HEK293 (cell line): ENCODE measurements around the gene FTCD.
A peak's percentile ranks its signal among the peaks of the same experiment; 100 is the strongest.

Experiments used
- CTCF ChIA-PET: fragments of 350-600 bp; formaldehyde crosslinking; extraction: SDS; loops from one replicate; lab custom pipeline; 2021; ENCODE audit warnings: antibody characterized with exemption; lab: Yijun Ruan, JAX
- POLR2A ChIA-PET: fragments of 300-600 bp; formaldehyde crosslinking; extraction: SDS; loops from one replicate; lab custom pipeline; 2020; ENCODE audit warnings: antibody characterized with exemption, inconsistent platforms; lab: Yijun Ruan, JAX
- H3K27ac ChIP-seq: fragments of 200-500 bp; sonication (Bioruptor generic); 2 replicates; pipeline ENCODE4 v1.5.1; 2014; ENCODE audit warnings: low read depth, low read length, control low read depth, inconsistent platforms; ENCODE audit errors: extremely low read depth
- H3K36me3 ChIP-seq, 2 experiments: fragments of 200-500 bp in 1 of 2; sonication (Bioruptor generic) in 1 of 2; 1 replicate in 1 of 2; 2 replicates in 1 of 2; pipeline ENCODE4 v1.5.1; 2014 to 2017; ENCODE audit warnings: inconsistent platforms in 2 of 2, low read length in 2 of 2; ENCODE audit not compliant: control insufficient read depth in 2 of 2, insufficient read depth in 1 of 2
- H3K4me1 ChIP-seq: fragments of 200-500 bp; sonication (Bioruptor generic); 2 replicates; pipeline ENCODE4 v1.5.1; 2014; ENCODE audit warnings: mild to moderate bottlenecking, low read length, inconsistent platforms; ENCODE audit not compliant: control insufficient read depth, insufficient read depth
- H3K4me3 ChIP-seq: 2 replicates; pipeline ENCODE4 v1.5.1; 2011; ENCODE audit warnings: low read depth, mild to moderate bottlenecking, control low read depth, low read length, moderate library complexity
- H3K9me3 ChIP-seq: fragments of 200-500 bp; sonication (Bioruptor generic); 2 replicates; pipeline ENCODE4 v1.5.1; 2014; ENCODE audit warnings: low read depth, low read length, inconsistent platforms; ENCODE audit not compliant: control insufficient read depth, insufficient read depth
- GLI2 ChIP-seq: fragments of 450-650 bp; formaldehyde crosslinking; IDR thresholded peaks from 2 replicates; pipeline ENCODE4; 2017; ENCODE audit warnings: missing biosample characterization, missing genetic modification characterization, low read depth, borderline replicate concordance
- ZBTB10 ChIP-seq: fragments of 450-650 bp; formaldehyde crosslinking; IDR thresholded peaks from 2 replicates; pipeline ENCODE4 v1.5.1; 2016; ENCODE audit warnings: missing biosample characterization, missing genetic modification characterization
- ZBTB17 ChIP-seq: fragments of 450-650 bp; formaldehyde crosslinking; IDR thresholded peaks from 2 replicates; pipeline ENCODE4 v1.5.1; 2016; ENCODE audit warnings: missing biosample characterization, missing genetic modification characterization
- ZBTB21 ChIP-seq: fragments of 450-650 bp; formaldehyde crosslinking; IDR thresholded peaks from 2 replicates; pipeline ENCODE4 v1.5.1; 2017; ENCODE audit warnings: missing biosample characterization, missing genetic modification characterization
- ZBTB6 ChIP-seq: fragments of 450-650 bp; formaldehyde crosslinking; IDR thresholded peaks from 2 replicates; pipeline ENCODE4 v1.5.1; 2017; ENCODE audit warnings: missing biosample characterization, missing genetic modification characterization
- ZFP41 ChIP-seq: fragments of 450-650 bp; formaldehyde crosslinking; IDR thresholded peaks from 2 replicates; pipeline ENCODE4 v1.5.1; 2016; ENCODE audit warnings: missing biosample characterization, missing genetic modification characterization, borderline replicate concordance
- ZNF112 ChIP-seq: fragments of 450-650 bp; formaldehyde crosslinking; IDR thresholded peaks from 2 replicates; pipeline ENCODE4 v1.5.0; 2017; ENCODE audit warnings: missing biosample characterization, missing genetic modification characterization
- ZNF138 ChIP-seq: fragments of 450-650 bp; formaldehyde crosslinking; IDR thresholded peaks from 2 replicates; pipeline ENCODE4 v1.5.1; 2016; ENCODE audit warnings: missing biosample characterization, missing genetic modification characterization, borderline replicate concordance
- ZNF148 ChIP-seq: fragments of 450-650 bp; formaldehyde crosslinking; IDR thresholded peaks from 2 replicates; pipeline ENCODE4 v1.5.0; 2017; ENCODE audit warnings: missing biosample characterization, missing genetic modification characterization, borderline replicate concordance
- ZNF169 ChIP-seq: fragments of 450-650 bp; formaldehyde crosslinking; IDR thresholded peaks from 2 replicates; pipeline ENCODE4 v1.5.1; 2016; ENCODE audit warnings: missing biosample characterization, missing genetic modification characterization
- ZNF175 ChIP-seq: fragments of 450-650 bp; formaldehyde crosslinking; IDR thresholded peaks from 2 replicates; pipeline ENCODE4 v1.5.1; 2016; ENCODE audit warnings: missing biosample characterization, missing genetic modification characterization
- ZNF202 ChIP-seq: fragments of 450-650 bp; formaldehyde crosslinking; IDR thresholded peaks from 2 replicates; pipeline ENCODE4 v1.5.1; 2016; ENCODE audit warnings: missing biosample characterization, missing genetic modification characterization, borderline replicate concordance
- ZNF214 ChIP-seq: fragments of 450-650 bp; formaldehyde crosslinking; IDR thresholded peaks from 2 replicates; pipeline ENCODE4 v1.5.1; 2017; ENCODE audit warnings: missing biosample characterization, mild to moderate bottlenecking, missing genetic modification characterization, borderline replicate concordance
- ZNF274 ChIP-seq, 2 experiments: fragments of 200-500 bp in 1 of 2; fragments of 450-650 bp in 1 of 2; sonication (Bioruptor generic) in 1 of 2; formaldehyde crosslinking in 1 of 2; IDR thresholded peaks; 2 replicates each; pipeline versions ENCODE4 v1.5.1 to v1.6.1; 2014 to 2016; ENCODE audit warnings: borderline replicate concordance in 1 of 2, inconsistent platforms in 1 of 2, low read length in 1 of 2, missing biosample characterization in 1 of 2, missing genetic modification characterization in 1 of 2
- ZNF350 ChIP-seq: fragments of 450-650 bp; formaldehyde crosslinking; IDR thresholded peaks from 2 replicates; pipeline ENCODE4 v1.5.0; 2017; ENCODE audit warnings: missing biosample characterization, mild to moderate bottlenecking, missing genetic modification characterization
- ZNF394 ChIP-seq: fragments of 450-650 bp; formaldehyde crosslinking; IDR thresholded peaks from 2 replicates; pipeline ENCODE4 v1.5.1; 2016; ENCODE audit warnings: missing biosample characterization, missing genetic modification characterization, mild to moderate bottlenecking, moderate library complexity, borderline replicate concordance
- ZNF416 ChIP-seq: fragments of 450-650 bp; formaldehyde crosslinking; IDR thresholded peaks from 2 replicates; pipeline ENCODE4 v1.5.1; 2016; ENCODE audit warnings: missing biosample characterization, missing genetic modification characterization
- ZNF473 ChIP-seq: fragments of 450-650 bp; formaldehyde crosslinking; IDR thresholded peaks from 2 replicates; pipeline ENCODE4 v1.5.1; 2017; ENCODE audit warnings: missing biosample characterization, missing genetic modification characterization
- ZNF513 ChIP-seq: fragments of 450-650 bp; IDR thresholded peaks from 2 replicates; pipeline ENCODE4 v1.5.1; 2018; ENCODE audit warnings: missing biosample characterization, missing genetic modification characterization
- ZNF530 ChIP-seq: fragments of 450-650 bp; formaldehyde crosslinking; IDR thresholded peaks from 2 replicates; pipeline ENCODE4 v1.5.1; 2016; ENCODE audit warnings: low read depth, missing biosample characterization, missing genetic modification characterization
- ZNF560 ChIP-seq: fragments of 450-650 bp; formaldehyde crosslinking; IDR thresholded peaks from 2 replicates; pipeline ENCODE4 v1.5.1; 2017; ENCODE audit warnings: missing biosample characterization, missing genetic modification characterization, borderline replicate concordance
- ZNF645 ChIP-seq: fragments of 450-650 bp; formaldehyde crosslinking; IDR thresholded peaks from 2 replicates; pipeline ENCODE4; 2016; ENCODE audit warnings: missing biosample characterization, missing genetic modification characterization
- ZNF677 ChIP-seq: fragments of 450-650 bp; IDR thresholded peaks from 2 replicates; pipeline ENCODE4 v1.5.0; 2018; ENCODE audit warnings: missing biosample characterization, mild to moderate bottlenecking, missing genetic modification characterization, moderate library complexity
- ZNF701 ChIP-seq: fragments of 450-650 bp; formaldehyde crosslinking; IDR thresholded peaks from 2 replicates; pipeline ENCODE4 v1.5.1; 2016; ENCODE audit warnings: missing biosample characterization, missing genetic modification characterization
- ZNF776 ChIP-seq: fragments of 450-650 bp; formaldehyde crosslinking; IDR thresholded peaks from 2 replicates; pipeline ENCODE4 v1.5.0; 2017; ENCODE audit warnings: missing biosample characterization, missing genetic modification characterization, borderline replicate concordance

FTCD gene

GRCh38 chr21:46124083-46124925 lies 31.1 kb downstream of the FTCD start (continued):
- TF ChIP-seq ZNF274 (IDR thresholded peaks at IDR 0.05; ENCODE audit: low read length): no peak
- TF ChIP-seq ZNF274 (tag by site-specific recombination; IDR thresholded peaks at IDR 0.05; ENCODE audit: borderline replicate concordance): no peak
- TF ChIP-seq GLI2 (tag by site-specific recombination): no peak
- 0 out of 2 replicates have a peak, but pooled peaks have one; percentile 9 for TF ChIP-seq ZNF148 (tag by site-specific recombination)
- TF ChIP-seq ZBTB6: no peak
- peak; percentile 84; the same call in 1 of the 2 replicates for TF ChIP-seq ZNF473 (tag by site-specific recombination)
- TF ChIP-seq ZNF138 (tag by site-specific recombination): no peak
- TF ChIP-seq ZNF350 (tag by site-specific recombination): no peak
- no peak for TF ChIP-seq ZNF202 (tag by site-specific recombination)
- TF ChIP-seq ZNF530 (tag by site-specific recombination): no peak
- no peak for TF ChIP-seq ZNF701 (tag by site-specific recombination)
- no peak for TF ChIP-seq ZNF175 (tag by site-specific recombination)
- no peak for TF ChIP-seq ZNF112 (tag by site-specific recombination)
- TF ChIP-seq ZNF169 (tag by site-specific recombination): no peak
- TF ChIP-seq ZNF513 (tag by site-specific recombination): no peak
- TF ChIP-seq ZBTB21 (tag by site-specific recombination): no peak
- TF ChIP-seq ZFP41: no peak

GRCh38 chr21:46122758-46123683 lies 32.4 kb downstream of the FTCD start:
- H3K4me3 ChIP-seq: no peak overlapping the region
- ChIA-PET CTCF (no interaction called here), POLR2A (no interaction called here)
- no peaks in the 10 kb centered on the region for H3K9me3 ChIP-seq
- H3K36me3 ChIP-seq: peaks cover 0 to 75% of the 10 kb centered on the region in 2 experiments; a peak in 1 of 3 replicates
- no peaks in the 10 kb centered on the region for H3K4me1 ChIP-seq
- no peak overlapping the region for H3K27ac ChIP-seq
- TF ChIP-seq ZNF677 (no peak), ZNF530 (tag by site-specific recombination) (no peak), ZNF560 (tag by site-specific recombination) (no peak), ZNF645 (no peak), ZNF416 (tag by site-specific recombination) (no peak), ZBTB17 (tag by site-specific recombination) (no peak), ZNF394 (no peak), ZBTB10 (tag by site-specific recombination) (no peak), ZNF776 (tag by site-specific recombination) (no peak), ZNF214 (tag by site-specific recombination) (no peak)
